MM.1S (cell line): ENCODE measurements around the gene FAU.

Experiments used
- DNase-seq: peaks from one replicate; pipeline ENCODE4 v3.0.0-alpha.2; 2015
- H2AFZ ChIP-seq: fragments of 300-600 bp; sonication (generic); 2 replicates; pipeline ENCODE4 v1.6.0; 2016; ENCODE audit warnings: antibody characterized with exemption, low read length
- H3F3A ChIP-seq: fragments of 300-600 bp; sonication (generic); 2 replicates; pipeline ENCODE4 v1.6.1; 2016; ENCODE audit warnings: mild to moderate bottlenecking, antibody characterized with exemption, low read length, moderate library complexity, mixed read lengths; ENCODE audit not compliant: insufficient read depth
- H3K27ac ChIP-seq: fragments of 300-600 bp; sonication (generic); 2 replicates; pipeline ENCODE4 v1.5.1; 2016; ENCODE audit warnings: mild to moderate bottlenecking, low read length
- H3K27me3 ChIP-seq: fragments of 300-600 bp; sonication (generic); replicated peaks from 2 replicates; pipeline ENCODE4 v1.6.0; 2016; ENCODE audit warnings: low read length; ENCODE audit not compliant: insufficient read depth
- H3K36me3 ChIP-seq: fragments of 300-600 bp; sonication (generic); replicated peaks from 2 replicates; pipeline ENCODE4 v1.6.1; 2016; ENCODE audit warnings: mild to moderate bottlenecking, low read length, mixed read lengths; ENCODE audit not compliant: insufficient read depth
- H3K4me1 ChIP-seq: fragments of 300-600 bp; sonication (generic); 2 replicates; pipeline ENCODE4 v1.6.1; 2016; ENCODE audit warnings: low read length, mixed read lengths
- H3K4me2 ChIP-seq: fragments of 300-600 bp; sonication (generic); 2 replicates; pipeline ENCODE4 v1.6.0; 2016; ENCODE audit warnings: low read depth, low read length
- H3K4me3 ChIP-seq: fragments of 300-600 bp; sonication (generic); 2 replicates; pipeline ENCODE4 v1.5.1; 2016; ENCODE audit warnings: low read length, mixed read lengths
- H3K79me2 ChIP-seq: fragments of 300-600 bp; sonication (generic); 2 replicates; pipeline ENCODE4 v1.6.1; 2016; ENCODE audit warnings: mixed run types, low read length, mixed read lengths
- H3K9ac ChIP-seq: fragments of 300-600 bp; sonication (generic); 2 replicates; pipeline ENCODE4 v1.6.1; 2016; ENCODE audit warnings: low read length, mixed read lengths
- H3K9me2 ChIP-seq: fragments of 300-600 bp; sonication (generic); replicated peaks from 2 replicates; pipeline ENCODE4 v1.6.1; 2016; ENCODE audit warnings: mild to moderate bottlenecking, low read length, mixed read lengths; ENCODE audit not compliant: insufficient read depth
- H3K9me3 ChIP-seq: fragments of 300-600 bp; sonication (generic); replicated peaks from 2 replicates; pipeline ENCODE4 v1.6.1; 2016; ENCODE audit warnings: mild to moderate bottlenecking, low read length, mixed read lengths; ENCODE audit not compliant: insufficient read depth
- H4K20me1 ChIP-seq: fragments of 300-600 bp; sonication (generic); 2 replicates; pipeline ENCODE4 v1.6.1; 2016; ENCODE audit warnings: mild to moderate bottlenecking, low read length, moderate library complexity, mixed read lengths; ENCODE audit not compliant: insufficient read depth
- CTCF ChIP-seq: fragments of 300-600 bp; sonication (generic); IDR thresholded peaks from 2 replicates; pipeline ENCODE4 v1.5.1; 2016; ENCODE audit warnings: antibody characterized with exemption, low read length, mixed read lengths
- EZH2 ChIP-seq: fragments of 300-600 bp; sonication (generic); optimal IDR thresholded peaks from 2 replicates; pipeline ENCODE3; 2017; ENCODE audit warnings: low read depth, mild to moderate bottlenecking, antibody characterized with exemption, low read length, mixed read lengths
- EZH2phosphoT487 ChIP-seq: fragments of 300-600 bp; sonication (generic); IDR thresholded peaks from 2 replicates; pipeline ENCODE4 v1.6.1; 2018; ENCODE audit warnings: antibody characterized with exemption, low read length

The FAU gene

GRCh38 chr11:65157336-65157735, 35.4 kb upstream of the FAU start:
- Histone ChIP-seq H3K27ac (no peak overlapping the region), H3K9me3 (no peaks in the 10 kb centered on the region), H3K4me2 (no peak overlapping the region), H3F3A (no peaks in the 10 kb centered on the region), H2AFZ (no peak overlapping the region), H3K4me3 (no peak overlapping the region), H3K36me3 (no peaks in the 10 kb centered on the region), H4K20me1 (no peaks in the 10 kb centered on the region), H3K4me1 (0 out of 2 replicates have a peak, but pooled peaks cover 9% of the 10 kb centered on the region), H3K9ac (no peak overlapping the region), H3K27me3 (no peaks in the 10 kb centered on the region), H3K9me2 (no peaks in the 10 kb centered on the region), H3K79me2 (no peaks in the 10 kb centered on the region)
- TF ChIP-seq EZH2phosphoT487 (no peak), CTCF (no peak), EZH2 (no peak)
- no peak for DNase-seq

- Histone ChIP-seq H3K9ac (no peak overlapping the region), H3K4me2 (no peak overlapping the region), H2AFZ (no peak overlapping the region), H3K27me3 (no peaks in the 10 kb centered on the region), H3K27ac (no peak overlapping the region), H3F3A (no peaks in the 10 kb centered on the region), H3K79me2 (no peaks in the 10 kb centered on the region), H4K20me1 (no peaks in the 10 kb centered on the region), H3K4me3 (no peak overlapping the region), H3K9me2 (no peaks in the 10 kb centered on the region), H3K4me1 (0 out of 2 replicates have a peak, but pooled peaks cover 9% of the 10 kb centered on the region), H3K36me3 (no peaks in the 10 kb centered on the region), H3K9me3 (no peaks in the 10 kb centered on the region)
- TF ChIP-seq CTCF, result no peak
- no peak for TF ChIP-seq EZH2phosphoT487
- TF ChIP-seq EZH2, result no peak
- DNase-seq, result no peak
Observed at GRCh38 chr11:65156926-65157325, 35.0 kb upstream of the FAU start.

GRCh38 chr11:65156256-65156655, 34.3 kb upstream of the FAU start:
- no peak for DNase-seq
- no peaks in the 10 kb centered on the region for H3K27me3 ChIP-seq
- H3K9me3 ChIP-seq, result no peaks in the 10 kb centered on the region
- 0 out of 2 replicates have a peak, but pooled peaks cover 9% of the 10 kb centered on the region for H3K4me1 ChIP-seq
- no peaks in the 10 kb centered on the region for H3F3A ChIP-seq
- H2AFZ ChIP-seq, result no peak overlapping the region
- no peaks in the 10 kb centered on the region for H3K36me3 ChIP-seq
- H3K27ac ChIP-seq, result no peak overlapping the region
- no peak overlapping the region for H3K4me3 ChIP-seq
- no peaks in the 10 kb centered on the region for H4K20me1 ChIP-seq
- H3K79me2 ChIP-seq, result no peaks in the 10 kb centered on the region
- H3K9me2 ChIP-seq, result no peaks in the 10 kb centered on the region
- no peak for TF ChIP-seq EZH2
- no peak for TF ChIP-seq EZH2phosphoT487
- no peak for TF ChIP-seq CTCF
- H3K9ac ChIP-seq, result no peak overlapping the region
- H3K4me2 ChIP-seq, result no peak overlapping the region
